ENCODE data around the gene PNKD.
"Not testable (repeated sequence)": the region's sequence is repeated elsewhere in the genome, so short reads cannot be mapped to it uniquely, and the experiment has no call there.

The PNKD gene

DNA sequence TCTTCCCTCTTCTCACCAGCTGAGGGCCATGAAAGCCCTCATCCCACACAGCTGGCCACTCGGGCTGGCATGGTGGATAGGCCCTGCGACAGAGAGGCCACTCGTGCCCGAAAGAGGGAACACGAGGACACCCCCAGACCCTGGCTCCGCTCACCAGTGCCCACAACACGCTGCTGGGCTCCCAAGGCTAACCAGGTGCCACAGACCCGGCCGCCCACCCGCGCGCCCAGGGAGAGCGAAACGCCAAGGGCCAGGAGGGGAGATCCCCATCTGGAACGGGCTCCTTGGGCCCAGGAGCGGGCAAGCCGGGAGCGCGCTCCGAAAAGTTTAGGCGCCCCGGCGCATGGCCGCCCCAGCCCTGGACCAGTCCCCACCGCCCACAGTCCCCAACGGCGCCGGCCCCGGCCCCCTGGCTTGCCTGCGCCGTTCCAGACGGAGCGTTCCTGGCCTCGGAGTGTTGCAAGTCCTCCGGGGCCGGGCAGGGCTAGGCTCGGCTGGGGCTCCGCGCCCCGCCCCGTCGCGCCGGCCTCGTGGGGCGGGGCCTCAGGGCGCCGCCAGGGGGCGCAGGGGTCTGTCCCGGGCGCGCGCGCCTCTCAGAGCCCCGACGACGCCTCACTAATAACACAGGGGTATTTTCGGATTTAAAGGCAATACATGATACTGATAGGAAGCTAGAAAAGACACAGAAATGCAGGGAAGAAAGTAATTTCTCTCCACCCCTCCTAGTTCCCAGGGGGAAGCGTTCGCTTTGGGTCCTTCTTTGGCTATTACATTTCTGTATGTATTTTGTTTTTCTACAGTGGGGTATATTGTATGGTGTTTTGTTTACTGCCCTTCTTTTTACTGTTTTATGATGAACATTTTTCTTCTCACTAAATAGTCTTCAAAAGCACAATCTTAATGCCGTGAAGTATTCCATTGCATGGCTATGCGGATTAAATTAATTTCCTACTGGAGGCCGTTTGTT is 22.0 kb downstream of the PNKD start, which contains the start of gene TMBIM1:
Gene TMBIM1 (minus strand): TSS at position 456 of the 967 bp plus-strand sequence. CDS start 10,362 bp downstream, outside the sequence.
- DNase-seq (ENCODE audit: low read depth): no peak

GRCh38 chr2:218293715-218294429 is 23.6 kb downstream of the PNKD start:
- no peak for DNase-seq (ENCODE audit: low read depth)

GRCh38 chr2:218294430-218295022 is 24.2 kb downstream of the PNKD start:
- no peak for DNase-seq (ENCODE audit: low read depth)

GRCh38 chr2:218295029-218295428 is 24.7 kb downstream of the PNKD start:
- DNase-seq (ENCODE audit: low read depth): no peak

GRCh38 chr2:218296200-218296599 is 25.9 kb downstream of the PNKD start:
- no peak for DNase-seq (ENCODE audit: low read depth)

DNA sequence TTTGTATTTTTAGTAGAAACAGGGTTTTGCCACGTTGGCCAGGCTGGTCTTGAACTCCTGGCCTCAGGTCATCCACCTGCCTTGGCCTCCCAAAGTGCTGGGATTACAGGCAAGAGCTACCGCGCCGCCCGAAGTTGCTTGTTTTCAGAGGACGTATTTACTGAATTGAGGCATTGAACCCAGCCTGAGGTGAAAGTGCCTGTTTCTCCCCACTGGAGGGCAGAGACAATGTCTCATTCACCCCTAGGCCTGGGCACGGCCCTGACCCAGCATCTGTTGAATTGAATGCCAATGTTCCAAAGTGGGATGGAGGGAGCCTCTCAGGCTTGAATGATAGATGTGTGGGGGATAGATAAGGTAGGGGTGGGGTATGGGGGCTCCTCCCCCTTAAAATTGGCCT is 26.5 kb downstream of the PNKD start:
- no peak for DNase-seq (ENCODE audit: low read depth)

DNA sequence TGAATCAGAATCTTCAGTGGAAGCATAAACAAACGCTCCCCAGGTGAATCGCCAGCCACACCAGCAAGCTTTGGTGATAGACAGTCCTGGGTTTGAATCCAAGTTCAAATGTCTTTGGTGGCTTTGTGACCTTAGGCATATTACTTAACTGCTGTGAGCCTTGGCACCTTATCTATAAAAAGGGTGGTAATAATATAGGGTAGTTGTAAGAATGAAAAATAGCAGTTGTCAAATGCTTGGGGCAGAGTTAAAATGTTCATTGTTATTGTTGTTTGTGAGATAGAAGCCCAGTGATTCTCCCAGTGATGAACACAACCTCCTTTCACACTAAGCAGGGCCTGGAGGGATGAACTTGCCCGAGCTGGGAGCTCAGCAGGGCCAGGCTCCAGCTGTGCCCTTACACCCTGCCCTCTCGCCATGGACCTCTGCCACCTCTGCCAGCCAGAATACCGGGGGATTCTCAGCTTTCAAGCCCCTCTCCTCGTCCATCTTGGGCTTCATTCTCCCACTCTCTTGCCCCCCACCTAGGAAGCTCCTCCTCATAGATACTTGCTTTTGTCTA is 28.1 kb downstream of the PNKD start:
- DNase-seq (ENCODE audit: low read depth): no peak

DNA sequence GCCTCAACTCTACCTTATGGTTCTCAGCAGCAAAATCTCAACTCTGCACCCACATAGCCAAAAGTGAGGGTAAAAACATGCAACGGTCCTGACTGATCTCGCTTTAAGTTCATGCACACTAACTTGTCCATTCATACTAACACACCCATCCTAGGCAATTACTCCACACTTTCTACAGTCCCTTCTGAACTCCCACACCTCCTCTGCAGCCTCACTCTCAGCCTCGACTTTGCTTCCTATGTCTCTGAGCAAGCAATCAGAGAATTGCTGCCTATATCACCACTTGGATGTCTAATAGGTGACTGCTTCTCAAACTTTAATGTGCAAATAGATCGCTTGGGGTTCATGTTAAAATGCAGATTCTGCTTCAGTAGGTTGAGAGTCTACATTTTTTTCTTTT is 29.8 kb downstream of the PNKD start:
- DNase-seq (ENCODE audit: low read depth): no peak

GRCh38 chr2:218301176-218301819 is 31.0 kb downstream of the PNKD start:
- peak; percentile 49 for DNase-seq (ENCODE audit: low read depth)

DNA sequence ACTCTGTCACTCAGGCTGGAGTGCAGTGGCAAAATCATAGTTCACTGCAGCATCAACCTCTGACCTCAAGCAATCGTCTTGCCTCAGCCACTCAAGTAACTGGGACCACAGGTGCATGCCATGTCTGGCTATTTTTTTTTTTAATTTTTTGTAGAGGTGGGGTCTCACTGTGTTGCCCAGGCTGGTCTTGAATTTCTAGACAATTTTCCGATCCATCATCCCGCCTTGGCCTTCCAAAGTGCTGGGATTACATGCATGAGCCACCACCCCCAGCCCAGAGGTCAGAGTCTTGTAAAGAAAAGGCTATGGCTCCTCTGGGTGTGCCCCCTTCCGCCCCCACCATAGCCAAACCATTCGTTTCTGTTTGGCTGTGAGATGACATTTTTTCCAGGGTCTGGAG is 35.1 kb downstream of the PNKD start:
- DNase-seq (ENCODE audit: low read depth): no peak

DNA sequence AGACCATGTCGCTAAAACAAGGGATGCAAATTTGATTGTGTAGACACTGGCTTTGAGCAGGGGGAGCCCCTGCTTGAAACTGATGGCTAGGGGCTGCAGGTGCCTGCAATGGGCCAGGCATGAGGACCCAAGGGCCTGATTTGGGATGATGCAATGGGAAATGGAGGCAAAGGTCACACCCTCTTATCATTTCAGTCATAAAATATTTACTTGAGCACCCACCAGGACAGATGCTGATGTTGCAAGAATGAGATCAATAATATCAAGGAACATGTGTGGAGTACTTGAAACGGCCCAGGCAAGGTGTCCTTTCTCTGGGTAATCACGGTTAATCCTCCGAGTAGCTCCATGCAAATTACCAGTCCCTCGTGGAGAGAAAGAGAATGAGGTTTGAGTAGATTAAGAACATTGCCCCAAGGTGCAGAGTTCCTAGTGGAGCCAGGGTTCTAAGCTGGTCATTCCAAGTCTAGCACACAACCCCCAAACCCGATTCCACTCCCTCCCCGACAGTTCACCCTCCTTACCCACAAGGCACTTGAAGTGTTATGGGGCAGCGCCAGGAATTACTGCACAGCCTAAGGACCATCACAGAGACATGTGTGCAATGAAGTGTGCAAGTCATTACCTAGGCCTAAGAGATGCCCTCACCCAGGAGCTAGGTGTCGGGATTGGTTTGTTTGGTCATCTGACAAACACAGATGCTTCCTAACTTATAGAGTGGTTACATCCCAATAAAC is 36.0 kb downstream of the PNKD start:
- no peak for DNase-seq (ENCODE audit: low read depth)

DNA sequence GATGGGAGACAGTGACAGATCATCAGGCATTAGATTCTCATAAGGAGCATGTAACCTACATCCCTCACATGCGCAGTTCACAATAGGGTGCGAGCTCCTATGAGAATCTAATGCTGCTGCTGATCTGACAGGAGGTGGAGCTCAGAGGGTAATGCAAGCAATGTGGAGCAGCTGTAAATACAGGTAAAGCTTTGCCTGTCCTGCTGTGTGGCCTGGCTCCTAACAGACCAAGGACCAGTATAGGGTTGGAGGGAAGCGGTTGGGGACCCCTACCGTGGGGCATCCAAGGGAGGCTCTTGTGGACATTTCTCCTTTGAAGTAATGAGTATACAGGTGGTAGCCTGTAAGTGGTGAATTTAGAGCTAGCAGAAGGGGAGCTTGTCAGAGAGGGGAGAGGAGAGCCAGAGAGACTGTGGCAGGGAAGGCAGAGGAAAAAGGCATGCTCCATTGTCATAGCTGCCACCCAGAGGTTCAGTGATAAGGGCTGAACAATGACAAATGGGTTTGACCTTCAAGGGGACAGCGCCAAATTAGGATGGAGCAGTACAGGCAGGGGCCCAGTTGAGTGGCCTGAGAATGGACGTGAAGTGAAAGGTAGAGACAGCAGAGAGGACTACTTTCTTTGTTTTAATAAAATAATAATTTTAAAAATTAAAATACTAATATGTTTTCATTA is 37.2 kb downstream of the PNKD start:
- DNase-seq (ENCODE audit: low read depth): no peak

- DNase-seq (ENCODE audit: low read depth): no peak
These were observed 40.7 kb downstream of the PNKD start for GRCh38 chr2:218310853-218311540.

DNA sequence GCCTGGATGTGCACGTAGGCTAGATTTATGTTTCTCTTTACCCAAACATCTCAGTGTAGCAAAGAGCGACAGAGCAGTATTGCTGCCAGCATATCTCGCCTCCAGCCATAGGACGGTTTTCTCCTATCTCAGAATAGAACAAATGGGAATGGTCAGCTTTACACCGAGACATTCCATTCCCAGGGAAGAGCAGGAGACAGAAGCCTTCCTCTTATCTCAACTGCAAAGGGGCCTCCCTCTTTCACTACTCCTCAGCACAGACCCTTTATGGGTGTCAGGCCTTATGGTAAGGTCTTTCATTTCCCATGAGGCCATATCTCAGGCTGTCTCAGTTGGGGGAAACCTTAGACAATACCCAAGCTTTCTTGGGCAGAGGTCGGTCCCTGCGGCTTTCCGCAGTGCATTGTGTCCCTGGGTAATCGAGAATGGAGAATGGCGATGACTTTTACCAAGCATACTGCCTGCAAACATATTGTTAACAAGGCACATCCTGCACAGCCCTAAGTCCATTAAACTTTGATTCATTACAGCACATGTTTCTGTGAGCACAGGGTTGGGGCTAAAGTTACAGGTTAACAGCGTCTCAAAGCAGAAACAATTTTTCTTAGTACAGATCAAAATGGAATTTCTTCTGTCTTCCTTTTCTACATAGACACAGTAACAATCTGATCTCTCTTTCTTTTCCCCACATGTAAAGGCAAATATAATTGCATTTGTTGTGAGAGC is 41.4 kb downstream of the PNKD start:
- not testable (repeated sequence) for DNase-seq (ENCODE audit: low read depth)

- DNase-seq (ENCODE audit: low read depth): no peak
These were observed 42.0 kb downstream of the PNKD start for GRCh38 chr2:218312267-218312756.

DNA sequence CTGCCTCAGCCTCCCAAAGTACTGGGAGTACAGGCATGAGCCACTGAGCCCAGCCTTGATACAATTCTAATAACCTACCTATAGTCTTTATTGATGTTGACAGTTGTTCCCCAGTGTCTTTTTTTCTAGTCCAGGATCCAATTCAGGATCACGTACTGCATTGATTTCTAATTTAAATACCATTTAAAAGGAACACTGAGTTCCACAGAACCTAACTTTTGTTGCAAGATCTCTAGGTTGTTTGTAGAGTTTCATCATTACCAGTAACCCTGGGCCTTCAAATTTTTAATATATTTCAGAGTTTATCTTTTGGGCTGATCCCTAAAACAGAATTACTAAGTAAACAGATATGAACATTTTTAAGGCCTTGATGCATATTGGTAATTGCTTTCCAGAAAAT is 43.0 kb downstream of the PNKD start:
- DNase-seq (ENCODE audit: low read depth): no peak

- DNase-seq (ENCODE audit: low read depth): not testable (repeated sequence)
These were observed 44.4 kb downstream of the PNKD start for GRCh38 chr2:218314764-218315163.

GRCh38 chr2:218315397-218315796 is 45.1 kb downstream of the PNKD start:
- no peak for DNase-seq (ENCODE audit: low read depth)

- no peak for DNase-seq (ENCODE audit: low read depth)
These were observed 46.9 kb downstream of the PNKD start for GRCh38 chr2:218317303-218317630.

Measured in non-pigmented ciliary epithelial cell (primary cell).